ENCODE results near the gene PAXX. TPM values are rescaled to one million over a fixed set of nuclear protein-coding genes. Genes with fewer than 3 reads are reported as not detected.
A peak's percentile ranks its signal among the peaks of the same experiment; 100 is the strongest.

Gene PAXX
- total and polyA plus RNA-seq, 9 of the 15 experiments (the other 6 are each of a cell fraction or from before 2014, with no cell fraction given), result 1.2 to 175 (median 38.5) TPM

GRCh38 chr9:136949817-136950655 is 42.2 kb upstream of the PAXX start (continued):
- TF ChIP-seq, protein P1, sequence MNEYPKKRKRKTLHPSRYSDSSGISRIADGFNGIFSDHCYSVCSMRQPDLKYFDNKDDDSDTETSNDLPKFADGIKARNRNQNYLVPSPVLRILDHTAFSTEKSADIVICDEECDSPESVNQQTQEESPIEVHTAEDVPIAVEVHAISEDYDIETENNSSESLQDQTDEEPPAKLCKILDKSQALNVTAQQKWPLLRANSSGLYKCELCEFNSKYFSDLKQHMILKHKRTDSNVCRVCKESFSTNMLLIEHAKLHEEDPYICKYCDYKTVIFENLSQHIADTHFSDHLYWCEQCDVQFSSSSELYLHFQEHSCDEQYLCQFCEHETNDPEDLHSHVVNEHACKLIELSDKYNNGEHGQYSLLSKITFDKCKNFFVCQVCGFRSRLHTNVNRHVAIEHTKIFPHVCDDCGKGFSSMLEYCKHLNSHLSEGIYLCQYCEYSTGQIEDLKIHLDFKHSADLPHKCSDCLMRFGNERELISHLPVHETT (CRISPR knock-in tag; conservative IDR thresholded peaks at IDR 0.05 in 1 of 2, IDR thresholded peaks at IDR 0.05 in 1 of 2), result no peak
- TF ChIP-seq, protein P2, sequence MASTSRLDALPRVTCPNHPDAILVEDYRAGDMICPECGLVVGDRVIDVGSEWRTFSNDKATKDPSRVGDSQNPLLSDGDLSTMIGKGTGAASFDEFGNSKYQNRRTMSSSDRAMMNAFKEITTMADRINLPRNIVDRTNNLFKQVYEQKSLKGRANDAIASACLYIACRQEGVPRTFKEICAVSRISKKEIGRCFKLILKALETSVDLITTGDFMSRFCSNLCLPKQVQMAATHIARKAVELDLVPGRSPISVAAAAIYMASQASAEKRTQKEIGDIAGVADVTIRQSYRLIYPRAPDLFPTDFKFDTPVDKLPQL (IDR thresholded peaks at IDR 0.05; ENCODE audit: extremely low read depth, insufficient read length), result no peak
- TF ChIP-seq, protein P3, sequence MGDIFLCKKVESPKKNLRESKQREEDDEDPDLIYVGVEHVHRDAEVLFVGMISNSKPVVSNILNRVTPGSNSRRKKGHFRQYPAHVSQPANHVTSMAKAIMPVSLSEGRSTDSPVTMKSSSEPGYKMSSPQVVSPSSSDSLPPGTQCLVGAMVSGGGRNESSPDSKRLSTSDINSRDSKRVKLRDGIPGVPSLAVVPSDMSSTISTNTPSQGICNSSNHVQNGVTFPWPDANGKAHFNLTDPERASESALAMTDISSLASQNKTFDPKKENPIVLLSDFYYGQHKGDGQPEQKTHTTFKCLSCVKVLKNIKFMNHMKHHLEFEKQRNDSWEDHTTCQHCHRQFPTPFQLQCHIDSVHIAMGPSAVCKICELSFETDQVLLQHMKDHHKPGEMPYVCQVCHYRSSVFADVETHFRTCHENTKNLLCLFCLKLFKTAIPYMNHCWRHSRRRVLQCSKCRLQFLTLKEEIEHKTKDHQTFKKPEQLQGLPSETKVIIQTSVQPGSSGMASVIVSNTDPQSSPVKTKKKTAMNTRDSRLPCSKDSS (IDR thresholded peaks at IDR 0.05; ENCODE audit: low read depth, partially characterized antibody), result no peak
- no peak for TF ChIP-seq TAF7 (tag; IDR thresholded peaks at IDR 0.05)
- no peak for TF ChIP-seq DDX20 (tag; IDR thresholded peaks at IDR 0.05; ENCODE audit: low read depth)
- TF ChIP-seq RB1 (IDR thresholded peaks at IDR 0.05; ENCODE audit: low read depth), result peak; percentile 43; the same call in 1 of the 2 replicates
- no peak for TF ChIP-seq ZNF347 (CRISPR knock-in tag; IDR thresholded peaks at IDR 0.05; ENCODE audit: low read depth)
- no peak; the same call in 1 of the 2 replicates for TF ChIP-seq CBFB (CRISPR knock-in tag; IDR thresholded peaks at IDR 0.05)
- TF ChIP-seq ZNF253 (CRISPR knock-in tag; conservative IDR thresholded peaks at IDR 0.05), result no peak
- TF ChIP-seq, protein P4, sequence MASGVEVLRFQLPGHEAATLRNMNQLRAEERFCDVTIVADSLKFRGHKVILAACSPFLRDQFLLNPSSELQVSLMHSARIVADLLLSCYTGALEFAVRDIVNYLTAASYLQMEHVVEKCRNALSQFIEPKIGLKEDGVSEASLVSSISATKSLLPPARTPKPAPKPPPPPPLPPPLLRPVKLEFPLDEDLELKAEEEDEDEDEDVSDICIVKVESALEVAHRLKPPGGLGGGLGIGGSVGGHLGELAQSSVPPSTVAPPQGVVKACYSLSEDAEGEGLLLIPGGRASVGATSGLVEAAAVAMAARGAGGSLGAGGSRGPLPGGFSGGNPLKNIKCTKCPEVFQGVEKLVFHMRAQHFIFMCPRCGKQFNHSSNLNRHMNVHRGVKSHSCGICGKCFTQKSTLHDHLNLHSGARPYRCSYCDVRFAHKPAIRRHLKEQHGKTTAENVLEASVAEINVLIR (CRISPR knock-in tag; IDR thresholded peaks at IDR 0.05), result no peak
- no peak for TF ChIP-seq ZNF354B (CRISPR knock-in tag; IDR thresholded peaks at IDR 0.05)
- TF ChIP-seq ZSCAN32 (CRISPR knock-in tag; IDR thresholded peaks at IDR 0.05), result no peak
- no peak for TF ChIP-seq EGR1 (conservative IDR thresholded peaks at IDR 0.05)
- TF ChIP-seq ZC3H11A (IDR thresholded peaks at IDR 0.05; ENCODE audit: low read depth, low read length), result no peak
- no peak for TF ChIP-seq ZNF592 (IDR thresholded peaks at IDR 0.05)
- TF ChIP-seq CREB1 (IDR thresholded peaks at IDR 0.05), result peak; percentile 18; the same call in 1 of the 2 replicates
- TF ChIP-seq CREB1 (CRISPR knock-in tag; IDR thresholded peaks at IDR 0.05), result no peak

Data from K562 (cell line).